ENCODE results near the gene ZNF106. TPM values are rescaled to one million over a fixed set of nuclear protein-coding genes. Genes with fewer than 3 reads are reported as not detected.

The ZNF106 gene
- total RNA-seq, 1 experiment from 2014 or later, result 64.3 TPM

- CTCF ChIA-PET, result no interaction called here
- H3K36me3 ChIP-seq (ENCODE audit: control insufficient read depth, insufficient read depth, low read length), result peaks cover 3% of the 10 kb centered on the region; the same call in 1 of the 2 replicates
- TF ChIP-seq SIN3A (IDR thresholded peaks at IDR 0.05; ENCODE audit: borderline replicate concordance, insufficient read depth, low read depth, low read length) (no peak), POLR2AphosphoS5 (IDR thresholded peaks at IDR 0.05; ENCODE audit: low read depth, low read length) (no peak), TCF7L2 (IDR thresholded peaks at IDR 0.05; ENCODE audit: low read depth, low read length) (no peak), CTCF (IDR thresholded peaks at IDR 0.05) (no peak), REST (IDR thresholded peaks at IDR 0.05; ENCODE audit: insufficient read depth in 1 of 2, low read depth in 2 of 2, low read length in 1 of 2) (no peak)
Observed at GRCh38 chr15:42413920-42414319, 77.0 kb downstream of the ZNF106 start.

DNA sequence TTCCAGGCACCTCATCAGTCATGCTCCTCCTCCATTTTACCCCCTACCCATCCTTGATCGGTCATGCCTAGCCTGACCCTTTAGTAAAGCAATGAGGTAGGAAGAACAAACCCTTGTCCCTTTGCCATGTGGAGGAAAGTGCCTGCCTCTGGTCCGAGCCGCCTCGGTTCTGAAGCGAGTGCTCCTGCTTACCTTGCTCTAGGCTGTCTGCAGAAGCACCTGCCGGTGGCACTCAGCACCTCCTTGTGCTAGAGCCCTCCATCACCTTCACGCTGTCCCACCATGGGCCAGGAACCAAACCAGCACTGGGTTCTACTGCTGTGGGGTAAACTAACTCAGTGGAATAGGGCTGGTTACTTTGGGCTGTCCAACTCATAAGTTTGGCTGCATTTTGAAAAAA is 79.1 kb downstream of the ZNF106 start:
- CTCF ChIA-PET, result no interaction called here
- in situ Hi-C loops (cut with HindIII; ENCODE audit: low pct_unique_long_range_greater_than_20kb, low sequenced_read_pairs), result no loop called here
- H3K4me3 ChIP-seq (ENCODE audit: low read depth in 2 of 2, low read length in 2 of 2), result no peak overlapping the region

More at GRCh38 chr15:42413920-42414319, 77.0 kb downstream of the ZNF106 start:
- H3K27ac ChIP-seq (ENCODE audit: low read length), result no peak overlapping the region
- POLR2A ChIA-PET, result no interaction called here
- in situ Hi-C loops (cut with HindIII; ENCODE audit: low pct_unique_long_range_greater_than_20kb, low sequenced_read_pairs) (no loop called here), intact Hi-C loops (cut with micrococcal nuclease; ENCODE audit: unreplicated experiment) (no loop called here)
- H3K4me1 ChIP-seq (ENCODE audit: control insufficient read depth, insufficient read depth, low read length), result no peaks in the 10 kb centered on the region
- ATAC-seq (no peak), DNase-seq (ENCODE audit: low read depth, low spot score) (no peak)
- H3K4me3 ChIP-seq (ENCODE audit: low read depth in 2 of 2, low read length in 2 of 2), result no peak overlapping the region
- H3K27me3 ChIP-seq (ENCODE audit: control insufficient read depth, insufficient read depth, low read length), result no peaks in the 10 kb centered on the region
- BruUV-seq (replicated peaks), result no TSS peak
- H3K9me3 ChIP-seq (ENCODE audit: control insufficient read depth, insufficient read depth, low read depth, low read length), result no peaks in the 10 kb centered on the region

More for the DNA sequence above, 79.1 kb downstream of the ZNF106 start:
- BruUV-seq (replicated peaks), result no TSS peak
- no peak for ATAC-seq
- no peaks in the 10 kb centered on the region for H3K4me1 ChIP-seq (ENCODE audit: control insufficient read depth, insufficient read depth, low read length)
- intact Hi-C loops (cut with micrococcal nuclease; ENCODE audit: unreplicated experiment), result no loop called here
- POLR2A ChIA-PET, result interaction anchor here (0.6 kb wide), 1 partner anchor 45 kb away, joined by 6 read pairs; no protein-coding TSS in a partner anchor
- TF ChIP-seq CTCF (IDR thresholded peaks at IDR 0.05) (no peak), POLR2AphosphoS5 (IDR thresholded peaks at IDR 0.05; ENCODE audit: low read depth, low read length) (no peak), REST (IDR thresholded peaks at IDR 0.05; ENCODE audit: insufficient read depth in 1 of 2, low read depth in 2 of 2, low read length in 1 of 2) (no peak)
- H3K36me3 ChIP-seq (ENCODE audit: control insufficient read depth, insufficient read depth, low read length), result peaks cover 3% of the 10 kb centered on the region; the same call in 1 of the 2 replicates
- no peak for DNase-seq (ENCODE audit: low read depth, low spot score)
- no peak overlapping the region for H3K27ac ChIP-seq (ENCODE audit: low read length)
- no peaks in the 10 kb centered on the region for H3K27me3 ChIP-seq (ENCODE audit: control insufficient read depth, insufficient read depth, low read length)
- H3K9me3 ChIP-seq (ENCODE audit: control insufficient read depth, insufficient read depth, low read depth, low read length), result no peaks in the 10 kb centered on the region
